HL-60 (cell line): ENCODE measurements around the gene RPIA.

Experiments used
- DNase-seq, 2 experiments: peaks; one replicate each; pipeline ENCODE4 v3.0.0-alpha.2; 2010 to 2020; ENCODE audit warnings: low read depth in 1 of 2, low spot score in 1 of 2
- H3K27ac ChIP-seq: fragments of 250-450 bp; sonication (Bioruptor Pico); replicated peaks from 2 replicates; pipeline ENCODE4 v1.5.1; 2020; ENCODE audit warnings: mild to moderate bottlenecking, moderate library complexity
- H3K27me3 ChIP-seq: fragments of 250-450 bp; sonication (Bioruptor Pico); 2 replicates; pipeline ENCODE4 v1.5.1; 2021; ENCODE audit warnings: mild to moderate bottlenecking, moderate library complexity; ENCODE audit not compliant: insufficient read depth, poor library complexity, severe bottlenecking
- H3K4me3 ChIP-seq: replicated peaks from 2 replicates; pipeline ENCODE4 v1.5.1; 2011; ENCODE audit warnings: mild to moderate bottlenecking, control low read depth, low read length; ENCODE audit not compliant: insufficient read depth
- CTCF ChIP-seq: IDR thresholded peaks from one replicate; pipeline ENCODE4 v1.5.1; 2011; ENCODE audit warnings: low read length, control low read depth, inconsistent platforms; ENCODE audit not compliant: insufficient read depth
- GABPA ChIP-seq: IDR thresholded peaks from 2 replicates; pipeline ENCODE4 v1.6.1; 2012; ENCODE audit warnings: low read depth
- POLR2AphosphoS5 ChIP-seq: IDR thresholded peaks from 2 replicates; pipeline ENCODE4 v1.6.1; 2012; ENCODE audit warnings: low read depth
- SPI1 ChIP-seq: IDR thresholded peaks from 2 replicates; pipeline ENCODE4 v1.6.1; 2012; ENCODE audit warnings: low read depth, mild to moderate bottlenecking, borderline replicate concordance
- TF ChIP-seq, protein P1 (sequence below): IDR thresholded peaks from 2 replicates; pipeline ENCODE4 v1.6.1; 2012; ENCODE audit warnings: low read depth; ENCODE audit not compliant: insufficient replicate concordance

Gene RPIA

GRCh38 chr2:88658881-88659537 lies 32.5 kb upstream of the RPIA start:
- H3K27ac ChIP-seq: no peak overlapping the region
- no peaks in the 10 kb centered on the region for H3K27me3 ChIP-seq
- DNase-seq: no peak
- TF ChIP-seq CTCF (no peak), SPI1 (no peak), GABPA (no peak), POLR2AphosphoS5 (no peak)
- TF ChIP-seq, protein P1, sequence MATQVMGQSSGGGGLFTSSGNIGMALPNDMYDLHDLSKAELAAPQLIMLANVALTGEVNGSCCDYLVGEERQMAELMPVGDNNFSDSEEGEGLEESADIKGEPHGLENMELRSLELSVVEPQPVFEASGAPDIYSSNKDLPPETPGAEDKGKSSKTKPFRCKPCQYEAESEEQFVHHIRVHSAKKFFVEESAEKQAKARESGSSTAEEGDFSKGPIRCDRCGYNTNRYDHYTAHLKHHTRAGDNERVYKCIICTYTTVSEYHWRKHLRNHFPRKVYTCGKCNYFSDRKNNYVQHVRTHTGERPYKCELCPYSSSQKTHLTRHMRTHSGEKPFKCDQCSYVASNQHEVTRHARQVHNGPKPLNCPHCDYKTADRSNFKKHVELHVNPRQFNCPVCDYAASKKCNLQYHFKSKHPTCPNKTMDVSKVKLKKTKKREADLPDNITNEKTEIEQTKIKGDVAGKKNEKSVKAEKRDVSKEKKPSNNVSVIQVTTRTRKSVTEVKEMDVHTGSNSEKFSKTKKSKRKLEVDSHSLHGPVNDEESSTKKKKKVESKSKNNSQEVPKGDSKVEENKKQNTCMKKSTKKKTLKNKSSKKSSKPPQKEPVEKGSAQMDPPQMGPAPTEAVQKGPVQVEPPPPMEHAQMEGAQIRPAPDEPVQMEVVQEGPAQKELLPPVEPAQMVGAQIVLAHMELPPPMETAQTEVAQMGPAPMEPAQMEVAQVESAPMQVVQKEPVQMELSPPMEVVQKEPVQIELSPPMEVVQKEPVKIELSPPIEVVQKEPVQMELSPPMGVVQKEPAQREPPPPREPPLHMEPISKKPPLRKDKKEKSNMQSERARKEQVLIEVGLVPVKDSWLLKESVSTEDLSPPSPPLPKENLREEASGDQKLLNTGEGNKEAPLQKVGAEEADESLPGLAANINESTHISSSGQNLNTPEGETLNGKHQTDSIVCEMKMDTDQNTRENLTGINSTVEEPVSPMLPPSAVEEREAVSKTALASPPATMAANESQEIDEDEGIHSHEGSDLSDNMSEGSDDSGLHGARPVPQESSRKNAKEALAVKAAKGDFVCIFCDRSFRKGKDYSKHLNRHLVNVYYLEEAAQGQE: no peak
- no peak overlapping the region for H3K4me3 ChIP-seq

- H3K27me3 ChIP-seq: no peaks in the 10 kb centered on the region
- DNase-seq: no peak
- TF ChIP-seq CTCF (no peak), SPI1 (no peak), GABPA (no peak), POLR2AphosphoS5 (no peak)
- TF ChIP-seq, protein P1: no peak
- no peak overlapping the region for H3K27ac ChIP-seq
- no peak overlapping the region for H3K4me3 ChIP-seq
Measured at GRCh38 chr2:88659538-88659915, 31.9 kb upstream of the RPIA start.

GRCh38 chr2:88660622-88661021 lies 30.9 kb upstream of the RPIA start:
- Histone ChIP-seq H3K4me3 (no peak overlapping the region), H3K27me3 (no peaks in the 10 kb centered on the region), H3K27ac (no peak overlapping the region)
- TF ChIP-seq POLR2AphosphoS5 (no peak), CTCF (no peak), SPI1 (no peak), GABPA (no peak)
- TF ChIP-seq, protein P1: no peak
- DNase-seq: no peak
